ENCODE measurements around the gene PEX1. TPM values are rescaled to one million over a fixed set of nuclear protein-coding genes. Genes with fewer than 3 reads are reported as not detected.

Gene PEX1
- total and polyA plus RNA-seq, 9 of the 15 experiments (the other 6 are each of a cell fraction or from before 2014, with no cell fraction given) = 9.4 to 32.2 (median 19.9) TPM

- peak in 1 of 2 experiments; percentile 68; a peak in 1 of 4 replicates for TF ChIP-seq ETV6 (IDR thresholded peaks at IDR 0.05; ENCODE audit: borderline replicate concordance in 1 of 2, low read depth in 2 of 2, low read length in 1 of 2)
- TF ChIP-seq ETV6 (CRISPR knock-in tag; IDR thresholded peaks at IDR 0.05; ENCODE audit: borderline replicate concordance) = no peak
- TF ChIP-seq ZNF644 (tag; IDR thresholded peaks at IDR 0.05; ENCODE audit: low read depth) = no peak; the same call in 1 of the 2 replicates
- no peak for TF ChIP-seq PCBP2 (IDR thresholded peaks at IDR 0.05; ENCODE audit: low read depth, low read length, poor library complexity, severe bottlenecking)
- TF ChIP-seq, protein P1, sequence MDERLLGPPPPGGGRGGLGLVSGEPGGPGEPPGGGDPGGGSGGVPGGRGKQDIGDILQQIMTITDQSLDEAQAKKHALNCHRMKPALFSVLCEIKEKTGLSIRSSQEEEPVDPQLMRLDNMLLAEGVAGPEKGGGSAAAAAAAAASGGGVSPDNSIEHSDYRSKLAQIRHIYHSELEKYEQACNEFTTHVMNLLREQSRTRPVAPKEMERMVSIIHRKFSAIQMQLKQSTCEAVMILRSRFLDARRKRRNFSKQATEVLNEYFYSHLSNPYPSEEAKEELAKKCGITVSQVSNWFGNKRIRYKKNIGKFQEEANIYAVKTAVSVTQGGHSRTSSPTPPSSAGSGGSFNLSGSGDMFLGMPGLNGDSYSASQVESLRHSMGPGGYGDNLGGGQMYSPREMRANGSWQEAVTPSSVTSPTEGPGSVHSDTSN (CRISPR knock-in tag; IDR thresholded peaks at IDR 0.05; ENCODE audit: low read depth) = no peak
- TF ChIP-seq, protein P1 (tag; conservative IDR thresholded peaks at IDR 0.05; ENCODE audit: low read depth) = no peak
- no peak for TF ChIP-seq ZNF589 (CRISPR knock-in tag; IDR thresholded peaks at IDR 0.05; ENCODE audit: low read depth)
- TF ChIP-seq GATAD2A (IDR thresholded peaks at IDR 0.05) = 0 out of 2 replicates have a peak, but pooled peaks have one; percentile 19
- TF ChIP-seq MAZ (CRISPR knock-in tag; conservative IDR thresholded peaks at IDR 0.05 in 1 of 2, IDR thresholded peaks at IDR 0.05 in 1 of 2) = peak; percentile 91 to 93
- TF ChIP-seq NEUROD1 (IDR thresholded peaks at IDR 0.05; ENCODE audit: borderline replicate concordance, low read depth, low read length, partially characterized antibody) = no peak
- TF ChIP-seq ASH1L (IDR thresholded peaks at IDR 0.05; ENCODE audit: borderline replicate concordance, low read depth, partially characterized antibody) = no peak
- peak; percentile 63 for TF ChIP-seq EGR1 (conservative IDR thresholded peaks at IDR 0.05)
- no peak for TF ChIP-seq TCF3 (CRISPR knock-in tag; IDR thresholded peaks at IDR 0.05)
- TF ChIP-seq NFE2 (IDR thresholded peaks at IDR 0.05; ENCODE audit: low read depth) = no peak
- 0 out of 2 replicates have a peak, but pooled peaks have one; percentile 61 for TF ChIP-seq ZBTB7A (IDR thresholded peaks at IDR 0.05; ENCODE audit: borderline replicate concordance, control insufficient read depth, low read depth, low read length)
- TF ChIP-seq, protein P2, sequence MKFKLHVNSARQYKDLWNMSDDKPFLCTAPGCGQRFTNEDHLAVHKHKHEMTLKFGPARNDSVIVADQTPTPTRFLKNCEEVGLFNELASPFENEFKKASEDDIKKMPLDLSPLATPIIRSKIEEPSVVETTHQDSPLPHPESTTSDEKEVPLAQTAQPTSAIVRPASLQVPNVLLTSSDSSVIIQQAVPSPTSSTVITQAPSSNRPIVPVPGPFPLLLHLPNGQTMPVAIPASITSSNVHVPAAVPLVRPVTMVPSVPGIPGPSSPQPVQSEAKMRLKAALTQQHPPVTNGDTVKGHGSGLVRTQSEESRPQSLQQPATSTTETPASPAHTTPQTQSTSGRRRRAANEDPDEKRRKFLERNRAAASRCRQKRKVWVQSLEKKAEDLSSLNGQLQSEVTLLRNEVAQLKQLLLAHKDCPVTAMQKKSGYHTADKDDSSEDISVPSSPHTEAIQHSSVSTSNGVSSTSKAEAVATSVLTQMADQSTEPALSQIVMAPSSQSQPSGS (CRISPR knock-in tag; IDR thresholded peaks at IDR 0.05) = no peak
- TF ChIP-seq TRIM24 (IDR thresholded peaks at IDR 0.05) = peak in 1 of 2 experiments; percentile 65; a peak in 2 of 4 replicates
- peak in 1 of 2 experiments; percentile 72; a peak in 1 of 3 replicates for TF ChIP-seq CBX3 (IDR thresholded peaks at IDR 0.05; ENCODE audit: borderline replicate concordance in 1 of 2, low read length in 2 of 2)
- TF ChIP-seq, protein P3, sequence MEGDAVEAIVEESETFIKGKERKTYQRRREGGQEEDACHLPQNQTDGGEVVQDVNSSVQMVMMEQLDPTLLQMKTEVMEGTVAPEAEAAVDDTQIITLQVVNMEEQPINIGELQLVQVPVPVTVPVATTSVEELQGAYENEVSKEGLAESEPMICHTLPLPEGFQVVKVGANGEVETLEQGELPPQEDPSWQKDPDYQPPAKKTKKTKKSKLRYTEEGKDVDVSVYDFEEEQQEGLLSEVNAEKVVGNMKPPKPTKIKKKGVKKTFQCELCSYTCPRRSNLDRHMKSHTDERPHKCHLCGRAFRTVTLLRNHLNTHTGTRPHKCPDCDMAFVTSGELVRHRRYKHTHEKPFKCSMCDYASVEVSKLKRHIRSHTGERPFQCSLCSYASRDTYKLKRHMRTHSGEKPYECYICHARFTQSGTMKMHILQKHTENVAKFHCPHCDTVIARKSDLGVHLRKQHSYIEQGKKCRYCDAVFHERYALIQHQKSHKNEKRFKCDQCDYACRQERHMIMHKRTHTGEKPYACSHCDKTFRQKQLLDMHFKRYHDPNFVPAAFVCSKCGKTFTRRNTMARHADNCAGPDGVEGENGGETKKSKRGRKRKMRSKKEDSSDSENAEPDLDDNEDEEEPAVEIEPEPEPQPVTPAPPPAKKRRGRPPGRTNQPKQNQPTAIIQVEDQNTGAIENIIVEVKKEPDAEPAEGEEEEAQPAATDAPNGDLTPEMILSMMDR (IDR thresholded peaks at IDR 0.05 in 2 of 3, conservative IDR thresholded peaks at IDR 0.05 in 1 of 3; ENCODE audit: insufficient read depth in 2 of 3, low read depth in 1 of 3, low read length in 3 of 3) = peak in 2 of 3 experiments; percentile 95 to 98; a peak in 5 of 6 replicates
- no peak for TF ChIP-seq MEF2A (IDR thresholded peaks at IDR 0.05; ENCODE audit: control insufficient read depth, low read depth, low read length)
- TF ChIP-seq EP400 (IDR thresholded peaks at IDR 0.05) = peak; percentile 96
Measured at GRCh38 chr7:92447345-92448204, 80.7 kb downstream of the PEX1 start, which contains the start of gene GATAD1 (continued).

Measured in K562 (cell line).